NCI-H1436 treated with DMSO at 0.1 percent for 48 hours (cell line): Measurements from ENCODE around the gene CORT.
A peak's percentile ranks its signal among the peaks of the same experiment; 100 is the strongest.
"Not testable (repeated sequence)": the region's sequence is repeated elsewhere in the genome, so short reads cannot be mapped to it uniquely, and the experiment has no call there.

Experiments used
- DNase-seq: peaks from one replicate; lab custom pipeline; 2025; lab: John Stamatoyannopoulos, UW

The CORT gene

DNA sequence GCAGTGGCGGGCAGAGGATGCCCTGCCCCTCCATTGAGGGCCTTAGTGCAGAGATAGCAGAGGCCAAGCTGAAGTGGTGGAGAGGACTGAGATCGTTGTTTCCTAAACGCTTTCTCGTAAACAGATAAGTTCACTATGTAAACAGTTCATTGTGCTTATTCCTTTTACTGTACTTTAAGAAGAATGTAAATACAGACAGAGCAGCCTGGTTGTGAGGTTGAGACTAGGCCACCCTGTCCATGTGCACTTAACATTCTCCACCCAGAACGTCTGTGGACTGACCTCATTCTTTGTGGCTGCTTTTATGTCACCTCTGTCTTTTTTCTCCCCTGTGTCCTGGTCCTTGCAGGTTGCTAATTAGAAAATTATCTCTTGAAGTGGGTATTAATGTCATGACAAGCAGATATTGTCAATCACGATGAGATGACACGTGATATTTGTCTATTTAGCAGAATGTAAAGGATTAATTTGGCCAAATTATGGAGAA, 11.1 kb upstream of the CORT start:
- DNase-seq, result no peak

DNA sequence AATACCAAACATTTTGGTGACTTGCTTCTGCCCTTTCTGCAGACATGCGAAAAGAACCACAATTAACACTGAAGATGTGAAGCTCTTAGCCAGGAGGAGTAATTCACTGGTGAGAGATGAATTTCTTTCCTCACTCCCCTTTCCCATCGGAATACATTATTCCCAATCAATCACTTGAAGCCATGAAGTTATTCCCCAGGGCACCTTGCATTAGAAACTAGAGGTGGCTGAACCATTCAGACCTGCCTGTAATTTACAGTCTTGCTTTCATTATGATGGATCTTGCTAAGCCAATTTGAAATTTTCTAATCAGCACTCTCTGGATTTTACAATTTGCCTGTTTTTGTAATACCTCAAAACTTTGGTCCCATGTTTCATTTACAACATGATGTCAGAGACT, 9.5 kb upstream of the CORT start:
- DNase-seq, result no peak

DNA sequence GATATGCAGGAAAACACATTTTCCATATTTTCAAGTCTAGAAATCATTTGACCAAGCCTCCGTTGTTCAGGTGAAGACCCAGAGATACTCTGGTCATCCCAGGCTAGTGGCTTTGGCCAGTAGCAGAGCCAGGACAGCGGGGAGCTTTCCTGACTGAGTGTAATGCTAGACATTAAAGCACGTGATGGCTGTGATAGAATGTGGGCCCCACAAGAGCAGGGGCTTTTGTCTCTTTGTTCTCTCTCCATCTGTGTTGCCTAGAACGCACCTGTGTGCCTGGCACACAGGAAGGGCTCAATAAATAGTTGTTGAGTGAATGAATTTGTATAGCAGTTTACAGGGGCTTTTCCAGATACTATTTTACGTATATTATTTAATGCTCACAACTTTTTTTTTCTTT, 9.0 kb upstream of the CORT start:
- DNase-seq, result no peak

DNA sequence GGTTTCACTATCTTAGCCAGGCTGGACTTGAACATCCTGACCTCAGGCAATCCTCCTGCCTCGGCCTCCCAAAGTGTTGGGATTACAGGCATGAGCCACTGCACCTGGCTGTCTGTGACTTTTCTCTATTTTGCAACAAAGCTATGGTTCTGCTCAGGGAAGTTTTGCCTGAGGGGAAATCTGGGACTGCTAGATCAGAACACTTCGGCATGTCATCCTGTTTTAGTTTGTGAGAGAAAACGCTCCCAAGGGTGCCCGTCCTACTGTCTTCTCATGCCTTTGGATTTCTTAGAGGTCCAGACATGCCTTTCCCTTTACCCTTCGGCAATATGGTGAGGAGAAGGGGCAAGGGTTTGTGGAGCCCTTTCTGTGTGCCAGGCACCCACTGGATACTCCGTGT, 5.6 kb upstream of the CORT start:
- DNase-seq, result no peak

DNA sequence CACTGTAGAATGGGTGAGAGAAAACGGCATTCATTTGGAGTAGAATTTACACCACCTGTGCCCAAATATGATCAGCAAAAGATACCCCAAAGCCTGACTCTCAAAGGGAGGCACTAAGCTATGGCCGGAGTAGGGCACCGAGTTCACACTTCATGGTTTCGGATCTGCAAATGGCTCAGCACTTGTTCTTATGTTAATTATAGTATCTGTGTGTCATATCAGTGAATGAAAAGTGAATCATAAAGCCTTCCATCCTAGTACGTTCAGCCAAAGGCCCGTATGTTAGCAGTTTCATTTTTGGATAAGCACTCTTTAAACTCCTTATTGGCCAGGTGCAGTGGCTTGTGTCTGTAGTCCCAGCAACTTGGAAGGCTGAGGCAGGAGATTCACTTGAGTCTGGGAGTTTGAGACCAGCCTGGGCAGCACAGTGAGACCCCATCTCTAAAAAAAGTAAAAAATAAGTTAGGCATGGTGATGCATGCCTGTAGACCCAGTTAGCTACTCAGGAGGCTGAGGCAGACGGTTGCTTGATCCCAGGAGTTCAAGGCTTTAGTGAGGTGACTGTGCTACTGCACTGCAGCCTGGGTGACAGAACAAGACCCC, 4.9 kb upstream of the CORT start:
- no peak for DNase-seq

DNA sequence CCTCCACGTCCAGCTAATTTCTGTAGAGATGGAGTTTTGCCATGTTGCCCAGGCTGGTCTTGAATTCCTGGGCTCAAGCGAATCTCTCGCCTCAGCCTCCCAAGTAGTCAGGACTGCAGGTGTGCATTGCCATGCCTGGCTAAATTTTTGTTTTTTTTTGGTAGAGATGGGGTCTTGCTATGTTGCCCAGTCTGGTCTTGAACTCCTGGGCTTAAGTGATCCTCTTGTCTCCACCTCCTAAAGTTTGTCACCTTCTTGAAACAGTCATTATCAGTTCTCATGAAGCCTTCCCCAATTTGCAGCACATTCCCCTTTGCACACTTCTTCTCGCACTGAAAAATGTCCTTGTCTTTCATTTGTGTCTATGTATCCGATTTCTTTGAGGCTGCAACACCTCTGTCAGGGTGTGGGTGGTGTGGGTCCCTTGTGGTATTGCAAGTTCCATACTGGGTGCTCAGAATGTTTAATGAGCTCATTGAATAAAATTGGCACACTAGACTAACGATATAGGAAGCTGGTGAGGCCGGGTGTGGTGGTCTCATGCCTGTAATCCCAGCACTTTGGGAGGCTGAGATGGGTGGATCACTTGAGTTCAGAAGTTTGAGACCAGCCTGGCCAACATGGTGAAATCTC, 2.9 kb upstream of the CORT start:
- no peak for DNase-seq

DNA sequence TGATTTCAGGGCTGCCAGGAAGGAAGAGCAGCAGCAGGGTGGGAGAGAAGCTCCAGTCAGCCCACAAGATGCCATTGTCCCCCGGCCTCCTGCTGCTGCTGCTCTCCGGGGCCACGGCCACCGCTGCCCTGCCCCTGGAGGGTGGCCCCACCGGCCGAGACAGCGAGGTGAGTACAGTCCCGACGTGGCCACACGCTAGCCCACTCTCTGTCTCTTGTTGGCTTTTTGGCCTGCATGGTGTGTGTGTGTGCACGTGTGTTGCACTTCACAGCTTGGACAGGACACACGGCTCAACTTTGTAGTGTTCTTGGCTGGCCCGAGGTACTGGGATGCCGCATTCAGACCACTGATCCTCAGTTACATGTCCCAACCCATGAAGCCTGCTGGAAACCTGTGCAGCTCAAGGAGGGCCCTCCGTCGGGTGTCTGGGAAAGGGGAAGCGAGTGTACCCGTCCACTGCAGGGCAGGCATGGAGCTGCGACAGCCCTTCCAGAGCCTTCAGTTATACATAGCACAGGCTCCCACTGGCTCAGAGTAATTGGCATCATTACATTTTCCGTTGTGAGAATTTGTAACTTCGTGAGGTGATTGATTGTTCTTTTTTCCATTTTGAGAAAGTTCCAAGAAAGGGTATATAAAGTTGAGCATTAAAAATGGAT, 454 bp downstream of the CORT start:
- DNase-seq, result no peak

DNA sequence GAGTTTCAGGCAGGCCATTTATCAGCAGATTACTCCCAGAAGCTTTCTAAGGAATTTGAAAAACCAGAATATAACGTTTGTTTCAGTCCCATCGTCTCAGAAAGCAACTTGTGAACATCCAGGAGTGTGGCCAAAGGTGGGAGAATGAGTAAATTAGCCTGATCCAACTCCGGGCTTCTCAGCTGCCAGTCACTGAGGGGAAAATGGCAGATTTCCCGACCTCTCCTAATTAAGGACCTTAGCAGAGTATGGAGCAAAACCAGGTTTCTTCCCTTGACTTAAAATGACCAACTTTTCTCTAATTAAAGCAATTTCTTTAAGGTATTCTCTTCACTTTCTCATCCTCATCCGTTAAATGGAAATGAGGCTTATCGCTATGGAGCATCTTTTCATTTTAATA, 1.0 kb downstream of the CORT start:
- no peak for DNase-seq

DNA sequence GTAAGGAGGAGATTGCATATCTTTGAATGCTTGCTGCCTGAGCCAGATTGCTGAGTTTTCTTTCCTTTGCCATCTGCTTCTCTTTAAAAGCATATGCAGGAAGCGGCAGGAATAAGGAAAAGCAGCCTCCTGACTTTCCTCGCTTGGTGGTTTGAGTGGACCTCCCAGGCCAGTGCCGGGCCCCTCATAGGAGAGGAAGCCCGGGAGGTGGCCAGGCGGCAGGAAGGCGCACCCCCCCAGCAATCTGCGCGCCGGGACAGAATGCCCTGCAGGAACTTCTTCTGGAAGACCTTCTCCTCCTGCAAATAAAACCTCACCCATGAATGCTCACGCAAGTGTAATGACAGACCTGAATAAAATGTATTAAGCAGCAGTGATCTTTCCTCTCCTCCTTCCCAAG, 1.5 kb downstream of the CORT start:
- DNase-seq, result no peak

DNA sequence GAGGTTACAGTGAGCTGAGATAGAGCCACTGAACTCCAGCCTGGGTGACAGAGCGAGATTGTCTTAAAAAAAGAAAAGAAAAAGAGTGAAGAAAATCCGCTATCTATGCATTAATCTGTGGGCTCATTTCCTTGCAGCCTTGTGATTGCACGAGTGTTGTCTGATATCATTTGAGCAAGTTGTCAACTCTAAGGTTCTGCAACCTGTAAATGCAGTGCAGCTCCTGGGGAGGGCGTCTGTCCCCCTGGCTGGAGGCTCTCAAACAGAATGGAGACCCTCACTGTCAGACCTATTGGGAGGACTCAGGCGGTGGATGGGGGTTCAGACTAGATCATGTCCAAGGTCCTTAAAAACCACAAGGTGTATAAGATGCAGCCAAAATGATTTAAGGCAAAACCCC, 6.2 kb downstream of the CORT start:
- no peak for DNase-seq

DNA sequence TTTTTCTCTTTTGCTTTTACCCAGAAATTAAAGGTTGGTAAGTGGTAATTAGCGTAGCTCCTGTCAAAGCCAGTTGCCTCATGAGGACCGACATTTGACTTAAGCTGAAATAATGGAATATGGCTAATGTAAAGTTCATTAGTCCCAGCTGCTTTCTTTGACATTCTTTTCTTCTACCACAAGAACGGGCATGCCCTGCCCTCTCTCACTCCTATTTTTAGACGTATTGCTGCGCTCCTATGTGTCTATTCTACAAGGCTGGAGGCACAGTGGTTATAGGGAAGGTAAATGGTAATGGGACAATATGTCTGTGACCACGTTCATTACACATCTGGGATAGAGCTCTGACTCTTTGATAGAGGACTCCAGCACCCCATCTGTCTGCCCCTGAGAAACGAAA, 6.8 kb downstream of the CORT start:
- DNase-seq, result no peak

DNA sequence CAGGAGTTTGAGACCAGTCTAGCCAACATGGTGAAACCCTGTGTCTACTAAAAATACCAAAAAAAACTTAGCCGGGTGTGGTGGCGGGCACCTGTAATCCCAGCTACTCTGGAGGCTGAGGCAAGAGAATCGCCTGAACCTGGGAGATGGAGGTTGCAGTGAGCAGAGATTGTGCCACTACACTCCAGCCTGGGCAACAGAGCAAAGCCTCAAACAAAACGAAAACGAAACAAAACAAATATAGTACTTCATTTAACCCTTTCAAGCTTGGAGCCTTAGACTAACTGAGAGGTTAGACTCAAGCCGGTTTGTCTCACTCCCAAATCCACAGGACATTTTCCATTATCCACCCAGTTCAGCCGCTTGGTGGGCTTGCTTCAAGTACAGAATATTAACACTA, 7.6 kb downstream of the CORT start:
- DNase-seq, result not testable (repeated sequence)

DNA sequence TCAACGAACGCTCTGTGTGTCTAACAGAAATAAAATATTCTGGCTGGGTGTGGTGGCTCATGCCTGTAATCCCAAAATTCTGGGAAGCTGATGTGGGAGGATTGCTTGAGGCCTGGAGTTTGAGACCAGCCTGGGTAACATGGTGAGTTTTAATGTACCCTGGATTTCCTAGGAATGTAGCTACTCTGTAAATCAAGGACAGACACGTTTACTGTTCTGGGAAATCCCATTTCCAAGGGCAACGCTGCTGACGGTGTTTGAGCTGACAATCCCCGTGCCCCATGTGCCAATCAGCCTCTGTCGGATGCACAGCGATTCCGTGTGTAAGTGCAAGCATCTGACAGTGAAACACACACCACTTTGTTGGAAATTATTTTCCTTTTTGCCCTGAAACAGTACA, 8.0 kb downstream of the CORT start:
- no peak for DNase-seq

DNA sequence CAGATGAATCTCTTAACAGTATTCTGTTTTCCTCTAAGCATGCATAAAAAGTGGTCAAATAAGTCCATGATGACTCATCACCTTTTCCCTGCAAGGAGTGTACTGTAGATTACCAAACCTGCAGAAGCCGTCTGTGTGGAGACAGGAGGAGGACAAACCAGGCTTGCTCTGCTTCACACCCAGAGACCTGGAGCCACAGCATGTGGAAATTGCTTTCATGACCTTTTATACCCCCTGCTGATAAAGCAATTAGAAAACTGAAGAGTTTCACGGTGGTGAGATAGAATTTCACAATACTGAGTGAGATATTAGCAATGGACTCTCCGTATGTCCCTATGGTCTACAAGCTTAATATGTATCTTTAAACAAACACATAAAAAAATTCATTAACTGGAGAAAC, 9.4 kb downstream of the CORT start:
- DNase-seq, result no peak

DNA sequence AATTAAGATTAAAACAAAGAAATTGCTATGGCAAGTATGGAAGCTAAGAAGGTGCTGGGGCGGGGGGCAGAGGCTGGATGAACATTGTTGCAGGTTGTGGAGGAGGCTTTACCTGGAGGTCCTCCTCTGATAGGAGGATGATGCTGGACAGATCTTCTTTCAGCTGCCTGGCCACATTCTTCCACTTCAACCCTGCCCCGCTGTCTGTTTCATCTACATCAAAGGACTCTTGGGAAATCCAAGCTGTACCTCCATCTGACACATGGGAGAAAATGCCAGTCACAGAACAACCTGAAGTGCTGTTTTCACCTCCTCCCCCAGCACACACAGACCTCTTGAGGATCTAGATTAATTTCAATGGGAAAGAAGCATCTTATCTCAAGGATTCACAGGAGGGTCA, 17.2 kb downstream of the CORT start:
- no peak for DNase-seq

DNA sequence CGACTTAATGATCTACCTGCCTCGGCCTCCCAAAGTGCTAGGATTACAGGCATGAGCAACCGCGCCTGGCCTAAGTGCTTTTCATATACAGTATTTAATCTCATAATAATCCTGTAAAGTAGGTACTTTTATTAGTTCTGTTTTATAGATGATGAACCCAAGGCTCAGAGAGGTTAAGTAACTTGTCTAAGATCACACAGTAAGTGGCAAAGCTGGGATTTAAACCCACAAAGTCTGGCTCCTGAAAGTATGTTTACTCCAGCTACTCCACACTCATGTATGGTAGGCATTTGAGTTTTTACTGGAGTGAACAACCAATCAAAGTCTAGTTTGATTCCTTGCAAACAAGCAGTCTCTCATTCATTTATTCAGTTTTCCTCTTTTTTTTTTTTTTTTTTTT, 20.2 kb downstream of the CORT start:
- DNase-seq, result no peak

DNA sequence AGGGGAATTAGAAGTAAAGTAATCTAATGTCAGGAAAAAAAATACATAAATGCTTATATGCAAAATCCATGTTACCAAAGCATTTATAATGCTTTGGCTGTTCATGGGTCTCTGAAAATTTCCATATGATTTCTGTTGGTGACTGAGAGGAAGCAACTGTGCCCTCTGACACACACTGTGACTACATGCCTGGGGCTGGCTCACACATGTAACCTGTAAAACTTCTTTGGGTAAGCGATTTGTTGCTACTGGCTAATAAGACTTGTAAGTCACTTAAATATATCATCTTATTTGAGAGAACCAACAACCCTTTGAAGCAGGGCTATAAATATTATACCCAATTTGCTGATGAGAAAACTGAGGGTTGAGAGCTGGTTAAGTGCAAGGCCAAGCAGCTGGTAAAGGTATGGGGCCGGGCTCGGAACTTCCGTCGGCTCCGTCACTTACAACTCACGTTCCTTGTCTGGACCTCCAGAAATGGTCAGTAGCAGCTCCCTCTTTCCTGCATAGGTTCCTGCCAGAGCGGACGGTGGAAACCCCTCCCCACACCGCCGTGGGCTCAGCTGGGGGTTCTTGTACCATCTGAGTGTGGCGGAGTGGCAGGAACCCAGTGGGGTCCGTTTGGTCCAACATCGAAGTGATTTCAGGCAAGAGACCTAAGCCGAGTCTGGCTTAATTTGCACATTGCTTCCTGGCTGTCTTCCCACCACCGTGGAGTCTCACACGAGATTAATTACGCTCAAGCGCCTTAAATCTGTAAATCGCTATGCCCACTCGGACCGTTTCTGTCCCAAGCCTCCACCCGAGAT, 21.8 kb downstream of the CORT start:
- no peak for DNase-seq

DNA sequence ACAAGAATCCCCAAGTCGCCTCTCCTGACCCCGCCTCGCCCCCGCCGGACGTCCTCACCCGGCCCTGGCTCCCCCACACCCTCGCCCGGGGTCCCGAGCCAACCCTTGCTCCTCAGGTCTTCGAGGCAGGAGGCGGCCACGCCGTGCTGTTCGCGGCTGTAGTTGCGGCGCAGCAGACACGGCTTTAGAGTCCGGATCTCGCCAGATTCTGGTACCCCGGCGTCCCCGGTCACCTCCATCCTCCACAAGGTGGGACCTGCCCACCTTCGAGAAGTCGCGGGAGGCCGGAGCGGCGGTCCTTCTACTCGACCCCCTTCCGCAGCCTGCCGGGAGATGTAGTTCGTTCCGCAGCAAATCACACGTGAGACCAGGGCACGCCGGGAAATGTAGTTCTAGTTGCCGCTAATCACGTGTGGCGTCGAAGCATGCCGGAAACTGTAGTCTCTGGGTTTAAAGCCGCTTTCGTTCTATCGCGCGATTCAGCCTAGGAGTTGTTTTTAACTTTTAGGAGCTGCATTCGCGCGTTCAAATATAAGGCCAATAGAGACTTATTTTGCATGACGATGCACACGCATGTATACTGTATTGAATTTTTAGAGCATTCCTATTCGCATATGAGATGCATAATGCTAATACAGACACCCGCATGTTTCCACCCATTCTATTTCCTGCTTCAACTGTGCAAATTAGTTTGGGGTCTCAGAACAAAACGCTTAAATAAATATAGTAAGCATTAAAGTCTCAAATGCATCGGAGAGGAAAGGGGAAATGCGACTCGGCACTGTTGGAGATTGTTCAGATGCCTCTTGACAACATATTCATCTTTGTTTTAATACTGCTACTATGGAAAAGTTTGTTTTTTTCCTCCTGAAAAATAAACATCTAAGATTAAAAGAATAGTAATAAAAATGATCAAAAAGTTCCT, 22.7 kb downstream of the CORT start, which contains the start of gene DFFA:
Gene DFFA (minus strand): TSS at position 310 of the 925 bp plus-strand sequence. CDS start 71 bp downstream, at position 239.
- peak; percentile 88 for DNase-seq

DNA sequence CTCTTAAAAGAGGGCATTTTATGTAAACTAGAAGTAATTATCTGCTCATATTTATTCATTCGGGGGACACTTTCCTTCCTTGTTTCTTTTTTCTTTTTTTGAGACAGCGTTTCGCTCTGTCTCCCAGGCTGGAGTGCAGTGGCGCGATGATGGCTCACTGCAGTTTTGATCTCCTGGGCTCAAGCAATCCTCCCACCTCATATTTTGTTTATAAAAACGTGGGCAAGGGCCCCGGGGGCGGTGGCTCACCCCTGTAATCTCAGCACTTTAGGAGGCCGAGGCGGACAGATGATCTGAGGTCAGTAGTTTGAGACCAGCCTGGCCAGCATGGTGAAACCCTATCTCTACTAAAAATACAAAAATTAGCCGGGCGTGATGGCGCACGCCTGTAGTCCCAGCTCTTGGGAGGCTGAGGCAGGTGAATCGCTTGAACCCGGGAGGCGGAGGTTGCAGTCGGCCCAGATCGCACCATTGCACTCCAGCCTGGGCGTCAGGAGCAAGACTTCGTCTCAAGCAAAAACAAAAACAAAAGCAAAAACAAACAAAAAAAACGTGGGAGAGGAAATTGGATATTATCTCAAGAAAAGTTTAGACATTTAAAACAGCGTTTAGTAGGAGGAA, 23.4 kb downstream of the CORT start:
- DNase-seq, result no peak

DNA sequence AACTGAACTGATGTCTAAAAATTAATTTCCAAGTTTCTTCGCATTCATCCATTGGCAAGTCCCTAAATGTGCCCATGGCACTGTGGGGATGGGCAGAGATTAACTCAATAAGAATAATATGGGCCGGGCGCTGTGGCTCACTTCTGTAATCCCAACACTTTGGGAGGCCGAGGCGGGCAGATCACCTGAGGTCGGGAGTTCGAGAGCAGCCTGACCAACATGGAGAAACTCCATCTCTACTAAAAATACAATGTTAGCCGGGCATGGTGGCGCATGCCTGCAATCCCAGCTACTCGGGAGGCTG, 24.4 kb downstream of the CORT start:
- not testable (repeated sequence) for DNase-seq
